Effector memory CD8-positive, alpha-beta T cell (primary cell): ENCODE results near the gene HOXC10.

Experiments used
- ATAC-seq: fragments of 150-1000 bp; cut with Tn5 transposase; replicated peaks from 2 replicates; pipeline ENCODE4 v1.10.0; 2021; ENCODE audit warnings: mild to moderate bottlenecking, moderate library complexity
- DNase-seq, 3 experiments: peaks; one replicate each; pipeline ENCODE4 v3.0.0; 2021
- H3K27ac Mint-ChIP-seq, 2 donors: one replicate each; pipeline ENCODE4 v1.8.0; 2022; ENCODE audit warnings: mild to moderate bottlenecking in 2 of 2, mixed read lengths in 2 of 2, moderate library complexity in 2 of 2
- H3K27me3 Mint-ChIP-seq, 2 donors: one replicate each; pipeline ENCODE4 v1.8.0; 2022; ENCODE audit warnings: mixed read lengths in 2 of 2
- H3K36me3 Mint-ChIP-seq: one replicate; pipeline ENCODE4 v1.8.0; 2022; ENCODE audit warnings: mild to moderate bottlenecking, moderate library complexity, mixed read lengths; ENCODE audit not compliant: insufficient read depth
- H3K4me1 Mint-ChIP-seq, 2 donors: one replicate each; pipeline ENCODE4 v1.8.0; 2022; ENCODE audit warnings: low read depth in 2 of 2, mixed read lengths in 2 of 2
- H3K4me3 Mint-ChIP-seq, 2 donors: one replicate each; pipeline ENCODE4 v1.8.0; 2022; ENCODE audit warnings: mild to moderate bottlenecking in 2 of 2, mixed read lengths in 2 of 2, moderate library complexity in 2 of 2
- H3K9me3 Mint-ChIP-seq, 2 donors: one replicate each; pipeline ENCODE4 v1.8.0; 2022; ENCODE audit warnings: mixed read lengths in 2 of 2

HOXC10 gene

DNA sequence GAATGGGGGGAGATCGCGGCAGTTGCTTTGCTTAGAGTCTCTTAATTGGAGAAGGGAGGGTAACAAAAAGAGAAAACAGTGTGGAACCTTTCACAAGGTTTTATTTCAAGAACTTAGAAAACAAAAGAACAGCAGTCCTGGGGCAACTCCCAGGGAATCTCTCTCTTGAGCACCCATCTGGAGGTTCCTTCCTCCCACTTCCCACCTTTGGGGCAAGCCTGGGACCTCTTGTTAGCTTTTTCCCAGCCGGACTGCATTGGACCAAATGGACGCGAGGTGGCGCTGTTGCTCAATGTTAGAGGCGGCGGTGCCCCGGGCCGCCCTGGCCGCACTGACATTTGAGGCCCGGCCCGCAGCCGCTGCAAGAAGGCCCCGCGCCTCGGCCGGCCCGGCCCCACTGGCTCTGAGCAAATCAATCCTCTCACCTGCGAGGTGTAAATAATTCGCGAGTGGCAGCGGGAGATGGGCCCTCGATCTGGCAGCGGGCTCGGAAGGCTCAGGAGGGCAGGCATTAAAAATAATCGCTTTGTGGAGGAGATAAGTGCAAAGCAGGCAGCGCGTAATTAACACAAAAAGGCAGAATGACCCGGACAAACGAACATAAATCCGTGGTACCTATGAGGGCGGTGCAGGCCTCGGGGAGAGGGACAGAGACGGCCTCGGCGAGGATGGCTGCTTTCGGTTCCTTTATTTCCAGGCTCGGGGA lies 21.1 kb downstream of the HOXC10 start:
- DNase-seq (peak; percentile 84 to 87 (median 87)), ATAC-seq (peak; percentile 82)
- Mint-ChIP-seq H3K36me3 (peaks cover 22% of the 10 kb centered on the region), H3K9me3 (no peaks in the 10 kb centered on the region), H3K27ac (peak overlapping the region in 1 of 2 donors; percentile 47), H3K27me3 (peaks cover 98 to 100% of the 10 kb centered on the region in 2 donors), H3K4me1 (peaks cover 10 to 21% of the 10 kb centered on the region in 2 donors), H3K4me3 (peak overlapping the region; percentile 73 to 81)

GRCh38 chr12:54006559-54007220 lies 21.7 kb downstream of the HOXC10 start:
- ATAC-seq: no peak
- Mint-ChIP-seq H3K9me3 (no peaks in the 10 kb centered on the region), H3K27me3 (peaks cover 98 to 100% of the 10 kb centered on the region in 2 donors), H3K27ac (no peak overlapping the region), H3K4me3 (peak overlapping the region; percentile 73 to 81), H3K4me1 (peaks cover 17 to 25% of the 10 kb centered on the region in 2 donors), H3K36me3 (peaks cover 22% of the 10 kb centered on the region)
- no peak for DNase-seq

DNA sequence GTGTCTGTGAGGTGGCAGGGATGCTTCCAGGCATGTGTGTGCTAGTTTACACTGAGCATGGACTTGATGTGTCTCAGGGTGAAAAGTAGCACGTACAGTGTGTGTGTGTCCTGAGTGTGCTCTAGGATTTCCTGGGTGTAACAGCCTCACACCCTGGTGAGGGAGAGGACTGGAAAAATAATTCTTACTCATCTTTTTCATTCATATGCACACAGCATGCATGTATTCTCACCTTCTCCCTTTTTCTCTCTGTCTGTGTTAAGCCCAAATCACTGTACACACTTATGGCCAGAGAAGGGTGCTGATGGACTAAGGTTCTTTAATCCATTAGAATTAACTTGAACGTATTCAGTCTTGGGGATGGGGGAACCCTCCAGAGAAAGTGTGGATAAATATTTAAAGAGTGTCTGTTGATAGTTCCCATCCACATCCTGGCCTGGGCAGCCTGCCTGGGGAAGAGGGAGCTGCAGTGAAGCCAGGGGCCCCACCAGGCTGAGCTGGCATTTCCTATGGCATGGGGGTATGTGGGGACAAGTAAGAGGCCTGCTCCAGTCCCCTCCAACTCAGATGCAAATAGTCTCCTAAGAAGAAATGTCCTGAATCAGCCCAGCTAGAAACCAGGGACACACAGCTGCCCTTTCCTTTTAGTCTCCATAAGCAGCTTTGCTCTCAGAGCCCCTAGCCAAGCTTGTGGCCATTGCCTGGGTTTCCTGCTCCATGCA lies 22.8 kb downstream of the HOXC10 start:
- ATAC-seq (no peak), DNase-seq (no peak)
- Mint-ChIP-seq H3K27me3 (peaks cover 98 to 100% of the 10 kb centered on the region in 2 donors), H3K4me1 (peaks cover 17 to 23% of the 10 kb centered on the region in 2 donors), H3K4me3 (no peak overlapping the region), H3K9me3 (no peaks in the 10 kb centered on the region), H3K36me3 (peaks cover 25% of the 10 kb centered on the region), H3K27ac (no peak overlapping the region)

DNA sequence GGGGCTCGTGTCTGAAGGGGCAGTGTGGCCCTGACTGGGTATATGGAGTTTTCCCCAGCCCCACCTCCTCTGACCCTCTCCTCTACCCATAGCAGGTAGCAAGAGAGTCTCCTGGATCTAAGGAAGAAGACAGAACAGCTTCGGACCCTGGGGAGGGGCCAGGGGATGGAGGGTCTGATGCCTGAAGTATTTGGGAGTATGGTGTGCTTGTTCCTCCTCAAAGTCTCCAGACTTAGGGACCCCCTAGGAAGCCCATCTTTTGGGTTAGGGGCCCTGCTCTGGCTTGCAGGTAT lies 23.3 kb downstream of the HOXC10 start:
- H3K9me3 Mint-ChIP-seq: no peaks in the 10 kb centered on the region
- ATAC-seq (no peak), DNase-seq (no peak)
- H3K4me1 Mint-ChIP-seq: peaks cover 17 to 23% of the 10 kb centered on the region in 2 donors
- peaks cover 27% of the 10 kb centered on the region for H3K36me3 Mint-ChIP-seq
- H3K27me3 Mint-ChIP-seq: peaks cover 98 to 100% of the 10 kb centered on the region in 2 donors
- peak overlapping the region; percentile 35 to 39 for H3K4me3 Mint-ChIP-seq
- H3K27ac Mint-ChIP-seq: no peak overlapping the region

- Mint-ChIP-seq H3K4me1 (peaks cover 17 to 27% of the 10 kb centered on the region in 2 donors), H3K9me3 (no peaks in the 10 kb centered on the region), H3K4me3 (peak overlapping the region; percentile 75 to 83), H3K36me3 (peaks cover 36% of the 10 kb centered on the region), H3K27ac (peak overlapping the region in 1 of 2 donors; percentile 85), H3K27me3 (peaks cover 92 to 100% of the 10 kb centered on the region in 2 donors)
- no peak for DNase-seq
- ATAC-seq: peak; percentile 47
These were observed 24.5 kb downstream of the HOXC10 start for GRCh38 chr12:54009171-54010052.

GRCh38 chr12:54010053-54010971 lies 25.4 kb downstream of the HOXC10 start:
- Mint-ChIP-seq H3K36me3 (peaks cover 36% of the 10 kb centered on the region), H3K27ac (no peak overlapping the region), H3K4me1 (peaks cover 17 to 31% of the 10 kb centered on the region in 2 donors), H3K4me3 (peak overlapping the region; percentile 75 to 83), H3K9me3 (no peaks in the 10 kb centered on the region), H3K27me3 (peaks cover 92 to 100% of the 10 kb centered on the region in 2 donors)
- ATAC-seq: no peak
- no peak for DNase-seq

DNA sequence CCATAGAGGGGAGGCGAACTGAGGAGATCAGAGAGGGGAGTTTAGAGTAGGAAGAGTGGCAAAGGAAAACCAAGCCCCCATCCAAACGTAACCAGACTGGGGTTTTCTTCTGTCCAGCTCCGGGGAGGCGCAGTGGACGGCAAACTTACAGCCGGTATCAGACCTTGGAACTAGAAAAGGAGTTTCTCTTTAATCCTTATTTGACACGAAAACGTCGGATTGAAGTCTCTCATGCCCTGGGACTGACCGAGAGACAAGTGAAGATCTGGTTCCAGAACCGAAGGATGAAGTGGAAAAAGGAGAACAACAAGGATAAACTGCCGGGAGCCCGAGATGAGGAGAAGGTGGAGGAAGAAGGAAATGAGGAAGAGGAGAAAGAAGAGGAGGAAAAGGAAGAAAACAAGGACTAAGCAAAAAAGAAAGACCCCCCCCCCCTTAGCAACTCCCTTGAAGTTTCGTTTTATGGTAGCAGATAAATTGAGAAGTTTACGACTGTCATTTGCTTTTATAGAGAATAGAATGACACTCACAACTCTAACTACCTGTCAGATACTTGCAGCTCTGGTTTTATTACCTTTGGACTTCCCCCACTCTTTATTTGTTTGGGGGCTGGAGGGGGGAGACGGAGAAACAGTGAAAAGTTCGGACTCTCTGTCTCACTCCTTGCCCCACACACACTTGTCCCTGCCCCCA lies 26.2 kb downstream of the HOXC10 start:
- H3K4me1 Mint-ChIP-seq: peaks cover 15 to 29% of the 10 kb centered on the region in 2 donors
- no peaks in the 10 kb centered on the region for H3K9me3 Mint-ChIP-seq
- no peak overlapping the region for H3K27ac Mint-ChIP-seq
- ATAC-seq (no peak), DNase-seq (no peak)
- peak overlapping the region in 1 of 2 donors; percentile 6 for H3K4me3 Mint-ChIP-seq
- peaks cover 86 to 95% of the 10 kb centered on the region in 2 donors for H3K27me3 Mint-ChIP-seq
- peaks cover 36% of the 10 kb centered on the region for H3K36me3 Mint-ChIP-seq

GRCh38 chr12:54011665-54012532 lies 27.0 kb downstream of the HOXC10 start:
- no peaks in the 10 kb centered on the region for H3K9me3 Mint-ChIP-seq
- H3K4me1 Mint-ChIP-seq: peaks cover 13 to 26% of the 10 kb centered on the region in 2 donors
- H3K36me3 Mint-ChIP-seq: peaks cover 36% of the 10 kb centered on the region
- H3K27me3 Mint-ChIP-seq: peaks cover 78 to 88% of the 10 kb centered on the region in 2 donors
- H3K27ac Mint-ChIP-seq: no peak overlapping the region
- DNase-seq (no peak), ATAC-seq (no peak)
- H3K4me3 Mint-ChIP-seq: no peak overlapping the region

- Mint-ChIP-seq H3K27me3 (peaks cover 69 to 84% of the 10 kb centered on the region in 2 donors), H3K9me3 (no peaks in the 10 kb centered on the region), H3K4me3 (no peak overlapping the region), H3K27ac (no peak overlapping the region), H3K36me3 (peaks cover 36% of the 10 kb centered on the region), H3K4me1 (peaks cover 20 to 33% of the 10 kb centered on the region in 2 donors)
- no peak for DNase-seq
- ATAC-seq: no peak
These were observed 27.9 kb downstream of the HOXC10 start for GRCh38 chr12:54012631-54013409.

- Mint-ChIP-seq H3K36me3 (peaks cover 31% of the 10 kb centered on the region), H3K27me3 (peaks cover 53 to 71% of the 10 kb centered on the region in 2 donors), H3K27ac (peak overlapping the region in 1 of 2 donors; percentile 75), H3K9me3 (no peaks in the 10 kb centered on the region), H3K4me1 (peaks cover 22 to 31% of the 10 kb centered on the region in 2 donors), H3K4me3 (peak overlapping the region; percentile 34 to 44)
- DNase-seq: no peak
- no peak for ATAC-seq
These were observed 29.6 kb downstream of the HOXC10 start for GRCh38 chr12:54014377-54015017.
